NCI-H146 (cell line): ENCODE measurements around the gene PTGFRN.
A peak's percentile ranks its signal among the peaks of the same experiment; 100 is the strongest.
"Not testable (repeated sequence)": the region's sequence is repeated elsewhere in the genome, so short reads cannot be mapped to it uniquely, and the experiment has no call there.

ENCODE experiments used
- DNase-seq: peaks from one replicate; lab custom pipeline; 2025; lab: John Stamatoyannopoulos, UW

PTGFRN gene

GRCh38 chr1:116916533-116917445 is 7.1 kb downstream of the PTGFRN start:
- no peak for DNase-seq

GRCh38 chr1:116918714-116919357 is 9.1 kb downstream of the PTGFRN start:
- no peak for DNase-seq

- DNase-seq: peak; percentile 46
These were observed 10.1 kb downstream of the PTGFRN start for GRCh38 chr1:116919802-116920201.

GRCh38 chr1:116920211-116920610 is 10.5 kb downstream of the PTGFRN start:
- DNase-seq: no peak

GRCh38 chr1:116921301-116921885 is 11.7 kb downstream of the PTGFRN start:
- DNase-seq: no peak

GRCh38 chr1:116921937-116922336 is 12.2 kb downstream of the PTGFRN start:
- no peak for DNase-seq

GRCh38 chr1:116923421-116923820 is 13.7 kb downstream of the PTGFRN start:
- DNase-seq: no peak

- DNase-seq: no peak
These were observed 17.5 kb downstream of the PTGFRN start for GRCh38 chr1:116927049-116927798.

- no peak for DNase-seq
These were observed 20.4 kb downstream of the PTGFRN start for GRCh38 chr1:116929961-116930592.

GRCh38 chr1:116931016-116931918 is 21.6 kb downstream of the PTGFRN start:
- no peak for DNase-seq

GRCh38 chr1:116933606-116934515 is 24.1 kb downstream of the PTGFRN start:
- DNase-seq: no peak

- DNase-seq: no peak
These were observed 25.0 kb downstream of the PTGFRN start for GRCh38 chr1:116934586-116935207.

- DNase-seq: no peak
These were observed 28.5 kb downstream of the PTGFRN start for GRCh38 chr1:116938216-116938615.

GRCh38 chr1:116939780-116940543 is 30.2 kb downstream of the PTGFRN start:
- DNase-seq: not testable (repeated sequence)

- no peak for DNase-seq
These were observed 31.3 kb downstream of the PTGFRN start for GRCh38 chr1:116940814-116941599.

- DNase-seq: no peak
These were observed 32.0 kb downstream of the PTGFRN start for GRCh38 chr1:116941670-116942069.

GRCh38 chr1:116942344-116942743 is 32.6 kb downstream of the PTGFRN start:
- DNase-seq: no peak

- no peak for DNase-seq
These were observed 33.7 kb downstream of the PTGFRN start for GRCh38 chr1:116943438-116943837.
